SK-N-SH (cell line): ENCODE measurements around the gene TCP11L2. TPM values are rescaled to one million over a fixed set of nuclear protein-coding genes. Genes with fewer than 3 reads are reported as not detected.

ENCODE experiments used
- CTCF ChIA-PET: fragments of 300-600, 350-600 bp; formaldehyde crosslinking; extraction: SDS; loops from one replicate; lab custom pipeline; 2021; lab: Yijun Ruan, JAX
- POLR2A ChIA-PET: fragments of 350-600 bp; sonication (Branson Sonifier 250); formaldehyde crosslinking; extraction: SDS; loops from one replicate; lab custom pipeline; 2020; ENCODE audit warnings: antibody characterized with exemption, inconsistent platforms; lab: Yijun Ruan, JAX
- DNase-seq: peaks from one replicate; pipeline ENCODE4 v3.0.0; 2012
- H2AFZ ChIP-seq: fragments of 200-600 bp; sonication (generic); 2 replicates; pipeline ENCODE4 v1.8.1; 2016; ENCODE audit warnings: antibody characterized with exemption, mild to moderate bottlenecking, low read depth
- H3F3A ChIP-seq: fragments of 200-600 bp; sonication (generic); replicated peaks from 2 replicates; pipeline ENCODE3; 2016; ENCODE audit warnings: antibody characterized with exemption, mild to moderate bottlenecking; ENCODE audit not compliant: insufficient read depth
- H3K27ac ChIP-seq, 2 experiments: fragments of 200-500 bp in 1 of 2; fragments of 200-600 bp in 1 of 2; sonication (Bioruptor generic) in 1 of 2; sonication (generic), shearing (Covaris generic) in 1 of 2; 2 replicates each; pipeline versions ENCODE4 v1.5.1 to v1.6.1; 2014 to 2016; ENCODE audit warnings: low read depth in 2 of 2, inconsistent platforms in 1 of 2, low read length in 1 of 2, mild to moderate bottlenecking in 1 of 2, mixed read lengths in 1 of 2
- H3K27me3 ChIP-seq: fragments of 200-600 bp; sonication (generic), shearing (Covaris generic); 2 replicates; pipeline ENCODE4 v1.6.1; 2016; ENCODE audit warnings: mixed run types; ENCODE audit not compliant: insufficient read depth
- H3K36me3 ChIP-seq, 2 experiments: fragments of 200-500 bp in 1 of 2; fragments of 200-600 bp in 1 of 2; sonication (Bioruptor generic) in 1 of 2; sonication (generic) in 1 of 2; replicated peaks in 1 of 2; 2 replicates each; pipeline versions ENCODE3 to v1.5.1; 2014 to 2016; ENCODE audit warnings: low read length in 1 of 2, mild to moderate bottlenecking in 1 of 2; ENCODE audit not compliant: insufficient read depth in 2 of 2, control insufficient read depth in 1 of 2
- H3K4me1 ChIP-seq, 2 experiments: fragments of 200-500 bp in 1 of 2; fragments of 200-600 bp in 1 of 2; sonication (Bioruptor generic) in 1 of 2; sonication (generic), shearing (Covaris generic) in 1 of 2; 2 replicates each; pipeline versions ENCODE4 v1.5.1 to v1.6.1; 2014 to 2016; ENCODE audit warnings: low read depth in 1 of 2, low read length in 1 of 2, mixed run types in 1 of 2; ENCODE audit not compliant: insufficient read depth in 2 of 2, control insufficient read depth in 1 of 2
- H3K4me2 ChIP-seq: fragments of 200-600 bp; sonication (generic), shearing (Covaris generic); 2 replicates; pipeline ENCODE4 v1.6.1; 2017; ENCODE audit warnings: mixed run types
- H3K4me3 ChIP-seq, 2 experiments: fragments of 200-500 bp in 1 of 2; fragments of 200-600 bp in 1 of 2; sonication (Bioruptor generic) in 1 of 2; sonication (generic), shearing (Covaris generic) in 1 of 2; 2 replicates each; pipeline versions ENCODE4 v1.5.1 to v1.8.1; 2014 to 2016; ENCODE audit warnings: low read depth in 2 of 2, inconsistent platforms in 1 of 2, low read length in 1 of 2, mild to moderate bottlenecking in 1 of 2, mixed read lengths in 1 of 2, moderate library complexity in 1 of 2
- H3K79me2 ChIP-seq: fragments of 200-600 bp; sonication (generic); 2 replicates; pipeline ENCODE4 v1.8.1; 2017; ENCODE audit warnings: mild to moderate bottlenecking; ENCODE audit not compliant: insufficient read depth
- H3K9ac ChIP-seq: fragments of 200-600 bp; sonication (generic); 2 replicates; pipeline ENCODE4 v1.6.1; 2017; ENCODE audit warnings: mixed run types
- H3K9me2 ChIP-seq: fragments of 200-600 bp; sonication (generic); 2 replicates; pipeline ENCODE4 v1.6.1; 2017; ENCODE audit warnings: mixed run types
- H3K9me3 ChIP-seq: fragments of 200-600 bp; sonication (generic); 2 replicates; pipeline ENCODE4 v1.6.1; 2017; ENCODE audit warnings: mixed run types, mild to moderate bottlenecking, moderate library complexity
- H4K20me1 ChIP-seq: fragments of 200-600 bp; sonication (generic); 2 replicates; pipeline ENCODE4 v1.6.1; 2017; ENCODE audit warnings: mild to moderate bottlenecking, mixed run types; ENCODE audit not compliant: insufficient read depth
- ELF1 ChIP-seq: IDR thresholded peaks from 2 replicates; pipeline ENCODE4 v1.4.0; 2012
- GATA2 ChIP-seq: sonication (generic); formaldehyde crosslinking; IDR thresholded peaks from 2 replicates; pipeline ENCODE4 v1.5.0; 2020; ENCODE audit warnings: mild to moderate bottlenecking, missing genetic modification reagents
- JUND ChIP-seq: IDR thresholded peaks from 2 replicates; pipeline ENCODE4 v1.4.0; 2012
- MXI1 ChIP-seq: IDR thresholded peaks from 2 replicates; pipeline ENCODE4 v1.6.1; 2012; ENCODE audit warnings: mild to moderate bottlenecking, low read depth, low read length, improper control_type of control experiment
- NFIC ChIP-seq: IDR thresholded peaks from 2 replicates; pipeline ENCODE4 v1.4.0; 2012; ENCODE audit warnings: borderline replicate concordance
- RAD21 ChIP-seq: IDR thresholded peaks from 2 replicates; pipeline ENCODE4 v1.6.1; 2012; ENCODE audit warnings: mild to moderate bottlenecking, low read length
- RXRA ChIP-seq: IDR thresholded peaks from 2 replicates; pipeline ENCODE4 v1.4.0; 2012; ENCODE audit warnings: low read depth, mild to moderate bottlenecking, borderline replicate concordance
- SIN3A ChIP-seq: IDR thresholded peaks from 2 replicates; pipeline ENCODE4 v1.6.1; 2012; ENCODE audit warnings: low read depth, mild to moderate bottlenecking, low read length, moderate library complexity, borderline replicate concordance
- YY1 ChIP-seq: IDR thresholded peaks from 2 replicates; pipeline ENCODE4 v1.4.0; 2012; ENCODE audit warnings: low read depth, mild to moderate bottlenecking
- WGBS: methylation state at CpG from one replicate; pipeline ENCODE4 v1.1.6; 2017; ENCODE audit warnings: low lambda C conversion rate; 5-methylcytosine and 5-hydroxymethylcytosine counted together
- polyA plus RNA-seq, 3 experiments: library from polyadenylated mRNA; depleted of rRNA; stranded (reverse); fragments of >200 nt; gene quantifications; 2 replicates each; pipeline ENCODE4 v1.2.3, GENCODE V29; 2012
- TF ChIP-seq, protein P1 (sequence below): IDR thresholded peaks from 2 replicates; pipeline ENCODE4 v1.6.1; 2012; ENCODE audit warnings: mild to moderate bottlenecking, low read depth, low read length, moderate library complexity
- TF ChIP-seq, protein P2 (sequence below): IDR thresholded peaks from 2 replicates; pipeline ENCODE4 v1.4.0; 2012; ENCODE audit warnings: low read depth
- TF ChIP-seq, protein P3 (sequence below): fragments of 200-600 bp; sonication (generic); IDR thresholded peaks from 2 replicates; pipeline ENCODE4 v1.6.1; 2017; ENCODE audit warnings: antibody characterized with exemption, mild to moderate bottlenecking, moderate library complexity

The TCP11L2 gene
- polyA plus RNA-seq, 1 of the 3 experiments (the other 2 are of a cell fraction), result 4.0 TPM

GRCh38 chr12:106255493-106255892 is 47.0 kb upstream of the TCP11L2 start:
- no peaks in the 10 kb centered on the region for H3K4me1 ChIP-seq
- H3K9me2 ChIP-seq, result no peaks in the 10 kb centered on the region
- H2AFZ ChIP-seq, result no peak overlapping the region
- H3K4me3 ChIP-seq, result no peak overlapping the region
- no peaks in the 10 kb centered on the region for H3K27me3 ChIP-seq
- H3K27ac ChIP-seq, result no peak overlapping the region
- no peak overlapping the region for H3K9ac ChIP-seq
- TF ChIP-seq, protein P1, sequence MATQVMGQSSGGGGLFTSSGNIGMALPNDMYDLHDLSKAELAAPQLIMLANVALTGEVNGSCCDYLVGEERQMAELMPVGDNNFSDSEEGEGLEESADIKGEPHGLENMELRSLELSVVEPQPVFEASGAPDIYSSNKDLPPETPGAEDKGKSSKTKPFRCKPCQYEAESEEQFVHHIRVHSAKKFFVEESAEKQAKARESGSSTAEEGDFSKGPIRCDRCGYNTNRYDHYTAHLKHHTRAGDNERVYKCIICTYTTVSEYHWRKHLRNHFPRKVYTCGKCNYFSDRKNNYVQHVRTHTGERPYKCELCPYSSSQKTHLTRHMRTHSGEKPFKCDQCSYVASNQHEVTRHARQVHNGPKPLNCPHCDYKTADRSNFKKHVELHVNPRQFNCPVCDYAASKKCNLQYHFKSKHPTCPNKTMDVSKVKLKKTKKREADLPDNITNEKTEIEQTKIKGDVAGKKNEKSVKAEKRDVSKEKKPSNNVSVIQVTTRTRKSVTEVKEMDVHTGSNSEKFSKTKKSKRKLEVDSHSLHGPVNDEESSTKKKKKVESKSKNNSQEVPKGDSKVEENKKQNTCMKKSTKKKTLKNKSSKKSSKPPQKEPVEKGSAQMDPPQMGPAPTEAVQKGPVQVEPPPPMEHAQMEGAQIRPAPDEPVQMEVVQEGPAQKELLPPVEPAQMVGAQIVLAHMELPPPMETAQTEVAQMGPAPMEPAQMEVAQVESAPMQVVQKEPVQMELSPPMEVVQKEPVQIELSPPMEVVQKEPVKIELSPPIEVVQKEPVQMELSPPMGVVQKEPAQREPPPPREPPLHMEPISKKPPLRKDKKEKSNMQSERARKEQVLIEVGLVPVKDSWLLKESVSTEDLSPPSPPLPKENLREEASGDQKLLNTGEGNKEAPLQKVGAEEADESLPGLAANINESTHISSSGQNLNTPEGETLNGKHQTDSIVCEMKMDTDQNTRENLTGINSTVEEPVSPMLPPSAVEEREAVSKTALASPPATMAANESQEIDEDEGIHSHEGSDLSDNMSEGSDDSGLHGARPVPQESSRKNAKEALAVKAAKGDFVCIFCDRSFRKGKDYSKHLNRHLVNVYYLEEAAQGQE, result no peak
- TF ChIP-seq SIN3A (no peak), MXI1 (no peak), YY1 (no peak), GATA2 (no peak)
- 57% methylated on average over 3 of the region's 3 CpGs for WGBS
- no peak overlapping the region for H3K4me2 ChIP-seq
- no peak for DNase-seq
- H4K20me1 ChIP-seq, result no peaks in the 10 kb centered on the region
- no peaks in the 10 kb centered on the region for H3K36me3 ChIP-seq
- no peaks in the 10 kb centered on the region for H3K79me2 ChIP-seq
- no peaks in the 10 kb centered on the region for H3F3A ChIP-seq
- ChIA-PET POLR2A (no interaction called here), CTCF (no interaction called here)
- H3K9me3 ChIP-seq, result no peaks in the 10 kb centered on the region

DNA sequence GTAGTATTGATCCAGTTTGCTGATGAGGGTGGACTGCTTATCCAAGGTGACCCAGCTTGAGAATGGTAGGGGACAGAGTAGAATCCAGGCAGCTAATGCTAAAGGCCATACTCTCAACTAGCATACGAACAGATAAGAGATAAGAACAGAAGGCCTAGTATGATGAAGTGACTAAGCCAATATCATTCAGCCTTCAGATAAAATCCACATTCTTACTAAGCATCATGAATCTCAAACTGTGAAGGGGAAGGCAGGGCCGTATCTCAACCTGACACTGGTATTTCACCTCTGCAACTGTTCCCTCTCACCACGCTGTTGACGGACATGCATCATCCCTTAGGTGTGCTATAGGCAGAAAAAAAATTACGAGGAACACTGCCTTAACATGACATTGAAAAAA is 46.6 kb upstream of the TCP11L2 start:
- Histone ChIP-seq H3K79me2 (no peaks in the 10 kb centered on the region), H3K27me3 (no peaks in the 10 kb centered on the region), H4K20me1 (no peaks in the 10 kb centered on the region), H2AFZ (no peak overlapping the region), H3K9me3 (no peaks in the 10 kb centered on the region), H3F3A (no peaks in the 10 kb centered on the region), H3K4me2 (no peak overlapping the region), H3K36me3 (no peaks in the 10 kb centered on the region), H3K9me2 (no peaks in the 10 kb centered on the region), H3K4me3 (no peak overlapping the region), H3K4me1 (no peaks in the 10 kb centered on the region), H3K9ac (no peak overlapping the region), H3K27ac (no peak overlapping the region)
- CTCF ChIA-PET, result no interaction called here
- POLR2A ChIA-PET, result no interaction called here
- DNase-seq, result no peak
- TF ChIP-seq, protein P2, sequence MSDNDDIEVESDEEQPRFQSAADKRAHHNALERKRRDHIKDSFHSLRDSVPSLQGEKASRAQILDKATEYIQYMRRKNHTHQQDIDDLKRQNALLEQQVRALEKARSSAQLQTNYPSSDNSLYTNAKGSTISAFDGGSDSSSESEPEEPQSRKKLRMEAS, result no peak
- TF ChIP-seq SIN3A (no peak), NFIC (no peak), RXRA (no peak), JUND (no peak), ELF1 (no peak), RAD21 (no peak)
- TF ChIP-seq, protein P3, sequence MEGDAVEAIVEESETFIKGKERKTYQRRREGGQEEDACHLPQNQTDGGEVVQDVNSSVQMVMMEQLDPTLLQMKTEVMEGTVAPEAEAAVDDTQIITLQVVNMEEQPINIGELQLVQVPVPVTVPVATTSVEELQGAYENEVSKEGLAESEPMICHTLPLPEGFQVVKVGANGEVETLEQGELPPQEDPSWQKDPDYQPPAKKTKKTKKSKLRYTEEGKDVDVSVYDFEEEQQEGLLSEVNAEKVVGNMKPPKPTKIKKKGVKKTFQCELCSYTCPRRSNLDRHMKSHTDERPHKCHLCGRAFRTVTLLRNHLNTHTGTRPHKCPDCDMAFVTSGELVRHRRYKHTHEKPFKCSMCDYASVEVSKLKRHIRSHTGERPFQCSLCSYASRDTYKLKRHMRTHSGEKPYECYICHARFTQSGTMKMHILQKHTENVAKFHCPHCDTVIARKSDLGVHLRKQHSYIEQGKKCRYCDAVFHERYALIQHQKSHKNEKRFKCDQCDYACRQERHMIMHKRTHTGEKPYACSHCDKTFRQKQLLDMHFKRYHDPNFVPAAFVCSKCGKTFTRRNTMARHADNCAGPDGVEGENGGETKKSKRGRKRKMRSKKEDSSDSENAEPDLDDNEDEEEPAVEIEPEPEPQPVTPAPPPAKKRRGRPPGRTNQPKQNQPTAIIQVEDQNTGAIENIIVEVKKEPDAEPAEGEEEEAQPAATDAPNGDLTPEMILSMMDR, result no peak
- 70% methylated on average over 5 of the region's 5 CpGs for WGBS
